AG09309 (cell line): Measurements from ENCODE around the gene FGF7.
"Not testable (repeated sequence)": the region's sequence is repeated elsewhere in the genome, so short reads cannot be mapped to it uniquely, and the experiment has no call there.

Experiments used
- DNase-seq: peaks from one replicate; pipeline ENCODE4 v3.0.0-alpha.2; 2010; ENCODE audit warnings: low read depth
- H3K4me3 ChIP-seq: 2 replicates; pipeline ENCODE4 v1.5.1; 2011; ENCODE audit warnings: mild to moderate bottlenecking, low read depth, low read length, moderate library complexity; ENCODE audit not compliant: control insufficient read depth
- CTCF ChIP-seq: IDR thresholded peaks from 2 replicates; pipeline ENCODE4 v1.5.1; 2011; ENCODE audit warnings: mild to moderate bottlenecking, low read depth, low read length, inconsistent platforms; ENCODE audit not compliant: insufficient read depth, control insufficient read depth; ENCODE audit errors: missing control alignments

FGF7 gene

GRCh38 chr15:49506341-49506740 is 83.3 kb downstream of the FGF7 start:
- DNase-seq, result no peak
- no peak for TF ChIP-seq CTCF
- H3K4me3 ChIP-seq, result no peak overlapping the region

- TF ChIP-seq CTCF, result no peak
- no peak for DNase-seq
- H3K4me3 ChIP-seq, result no peak overlapping the region
Measured at GRCh38 chr15:49507261-49507660, 84.2 kb downstream of the FGF7 start.

- DNase-seq, result not testable (repeated sequence)
Measured at GRCh38 chr15:49512739-49513138, 89.7 kb downstream of the FGF7 start.

GRCh38 chr15:49521802-49522201 is 98.8 kb downstream of the FGF7 start:
- no peak overlapping the region for H3K4me3 ChIP-seq
- peak; percentile 36 for TF ChIP-seq CTCF
- no peak for DNase-seq

More at GRCh38 chr15:49512739-49513138, 89.7 kb downstream of the FGF7 start:
- H3K4me3 ChIP-seq, result not testable (repeated sequence)

- TF ChIP-seq CTCF, result no peak
- no peak for DNase-seq
- no peak overlapping the region for H3K4me3 ChIP-seq
Measured at GRCh38 chr15:49528289-49528688, 105.2 kb downstream of the FGF7 start.

- no peak overlapping the region for H3K4me3 ChIP-seq
- peak; percentile 20 for DNase-seq
- no peak for TF ChIP-seq CTCF
Measured at GRCh38 chr15:49530092-49530491, 107.0 kb downstream of the FGF7 start.
